ENCODE data around the gene PTF1A.
A peak's percentile ranks its signal among the peaks of the same experiment; 100 is the strongest.

PTF1A gene, protein sequence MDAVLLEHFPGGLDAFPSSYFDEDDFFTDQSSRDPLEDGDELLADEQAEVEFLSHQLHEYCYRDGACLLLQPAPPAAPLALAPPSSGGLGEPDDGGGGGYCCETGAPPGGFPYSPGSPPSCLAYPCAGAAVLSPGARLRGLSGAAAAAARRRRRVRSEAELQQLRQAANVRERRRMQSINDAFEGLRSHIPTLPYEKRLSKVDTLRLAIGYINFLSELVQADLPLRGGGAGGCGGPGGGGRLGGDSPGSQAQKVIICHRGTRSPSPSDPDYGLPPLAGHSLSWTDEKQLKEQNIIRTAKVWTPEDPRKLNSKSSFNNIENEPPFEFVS

DNA sequence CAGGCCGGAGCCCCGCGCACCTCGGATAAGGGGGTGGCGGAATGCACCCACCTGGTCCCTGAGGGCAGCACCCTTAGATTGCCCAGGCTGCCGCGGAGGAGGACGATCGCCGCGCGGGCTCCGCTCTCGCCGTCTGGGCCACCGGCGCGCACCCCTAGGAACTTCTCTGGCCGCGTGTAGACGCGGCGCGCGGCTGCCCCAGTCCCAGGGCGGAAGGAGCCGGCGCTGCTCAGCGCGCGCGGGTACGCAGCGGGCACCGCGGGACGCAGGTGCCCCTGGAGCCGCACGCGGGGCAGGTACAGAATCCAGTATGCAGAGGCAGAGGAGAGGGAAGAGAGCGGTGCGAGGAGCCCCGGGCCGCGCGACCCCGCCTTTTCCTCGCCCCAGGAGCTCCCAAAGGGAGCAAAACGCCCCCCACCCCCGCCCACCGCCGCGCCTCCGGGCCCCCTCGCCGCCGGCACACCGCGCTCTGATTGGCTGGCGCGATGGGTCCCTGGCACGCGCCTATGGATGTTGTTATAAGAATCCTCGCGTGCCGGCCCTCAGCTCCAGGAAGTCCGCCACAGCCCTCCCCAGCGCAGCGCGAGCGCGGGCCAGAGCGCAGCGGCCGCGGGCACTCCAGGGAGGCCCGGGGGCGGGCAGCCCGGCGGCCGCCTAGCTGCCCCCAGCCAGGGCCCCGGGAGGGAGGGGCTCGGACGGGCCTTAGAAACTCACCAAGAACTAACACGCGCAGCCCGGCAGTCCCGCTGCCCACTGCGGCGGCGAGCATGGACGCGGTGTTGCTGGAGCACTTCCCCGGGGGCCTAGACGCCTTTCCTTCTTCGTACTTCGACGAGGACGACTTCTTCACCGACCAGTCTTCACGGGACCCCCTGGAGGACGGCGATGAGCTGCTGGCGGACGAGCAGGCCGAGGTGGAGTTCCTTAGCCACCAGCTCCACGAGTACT lies at the start of gene PTF1A:
TSS of gene PTF1A (plus strand) at position 549 of the 948 bp plus-strand sequence. CDS start at position 768, 219 bp downstream.
- no peak for FAIRE-seq

DNA sequence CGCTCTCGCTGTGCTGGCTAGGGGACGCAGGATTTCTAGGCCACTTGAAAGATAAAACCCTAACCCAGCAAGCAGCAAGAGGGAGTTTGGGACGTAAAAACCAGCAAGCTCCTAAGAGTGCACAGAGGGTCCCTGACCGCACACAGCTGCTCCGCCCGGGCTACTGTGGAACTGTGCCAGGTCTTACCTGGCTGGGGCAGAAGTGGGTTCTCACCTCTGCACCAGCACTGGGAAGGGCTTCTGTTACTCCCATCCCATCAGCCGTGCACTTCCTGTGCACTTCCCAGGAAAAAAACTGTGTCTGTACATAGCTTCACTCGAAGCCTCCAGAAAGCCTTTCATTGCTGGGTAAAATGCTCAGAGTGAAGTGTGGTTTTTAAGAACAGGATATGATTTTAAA lies 45.9 kb upstream of the PTF1A start:
- no peak for FAIRE-seq

DNA sequence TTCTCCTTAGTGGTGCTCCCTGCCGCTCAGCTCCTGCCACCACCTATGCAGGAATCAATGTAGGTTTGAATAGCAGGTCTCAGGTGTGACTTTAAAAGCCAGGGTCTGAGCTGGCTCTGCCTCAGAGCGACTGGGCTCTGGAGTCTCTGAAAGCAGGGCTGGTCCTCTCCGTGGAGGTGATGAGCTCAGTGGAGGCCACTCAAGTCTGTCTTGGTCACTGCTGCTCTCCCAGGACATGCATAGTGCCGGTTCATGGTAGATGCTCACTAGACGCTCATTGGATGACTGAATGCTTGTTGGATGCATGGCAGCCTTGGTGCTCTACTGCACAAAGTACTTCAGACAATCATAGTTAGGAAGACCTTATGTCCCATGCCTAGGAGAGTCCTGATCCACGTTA lies 45.1 kb upstream of the PTF1A start:
- FAIRE-seq = no peak

DNA sequence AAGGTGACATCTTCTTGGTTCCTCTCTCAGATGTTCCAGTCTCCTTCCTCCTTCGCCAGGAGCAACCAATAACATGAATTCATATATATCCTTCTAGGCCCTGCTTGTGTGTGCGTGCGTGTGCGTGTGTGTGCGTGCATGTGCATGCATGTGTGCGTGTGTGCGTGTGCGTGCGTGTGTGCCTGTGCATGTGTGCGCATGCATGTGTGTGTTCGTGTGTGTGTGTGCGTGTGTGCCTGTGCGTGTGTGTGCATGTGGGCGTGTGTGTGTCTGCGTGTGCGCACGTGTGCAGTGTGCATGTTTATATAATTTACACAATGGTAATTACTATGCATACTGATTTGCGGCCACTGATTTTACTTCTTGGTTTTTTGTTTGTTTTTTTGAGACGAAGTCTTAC lies 43.9 kb upstream of the PTF1A start:
- no peak for FAIRE-seq

DNA sequence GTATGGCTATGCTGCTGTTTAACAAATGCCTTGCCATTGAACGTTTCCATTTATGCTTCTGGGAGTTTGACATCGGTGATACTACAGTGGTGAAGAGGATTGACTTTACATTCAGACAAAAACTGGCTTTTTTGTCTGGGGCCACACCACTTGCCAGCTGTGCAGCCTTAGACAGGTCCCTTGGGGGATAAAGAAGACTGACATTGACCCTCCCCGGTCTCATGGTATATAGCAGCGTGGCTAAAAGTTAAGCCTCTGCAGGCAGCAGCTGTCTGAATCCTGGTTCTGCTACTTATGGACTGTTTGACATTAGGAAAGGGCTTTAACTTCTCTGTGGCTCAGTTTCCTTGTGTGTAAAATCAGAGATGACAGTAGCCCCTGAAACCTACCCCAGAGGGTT lies 42.0 kb upstream of the PTF1A start:
- no peak for FAIRE-seq

DNA sequence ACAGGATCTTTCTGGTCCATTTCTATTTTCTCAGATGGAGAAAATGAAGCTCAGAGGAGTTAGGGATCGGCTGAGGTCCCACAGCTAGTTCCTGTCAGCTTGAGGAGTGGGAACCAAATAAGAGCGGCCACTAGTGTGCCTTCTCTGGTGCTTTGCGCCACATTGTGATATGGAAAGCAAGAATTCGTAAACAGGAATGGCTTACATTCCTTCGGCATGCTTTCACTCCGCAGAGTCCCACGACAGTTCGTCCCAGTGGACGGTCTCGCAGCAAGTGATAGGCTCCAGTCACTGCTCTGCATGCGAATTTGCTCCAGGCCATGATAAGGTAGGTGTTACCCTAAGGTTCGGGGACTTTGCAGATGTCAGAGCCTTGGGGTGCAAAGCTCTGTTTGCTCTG lies 41.5 kb upstream of the PTF1A start:
- FAIRE-seq = no peak

DNA sequence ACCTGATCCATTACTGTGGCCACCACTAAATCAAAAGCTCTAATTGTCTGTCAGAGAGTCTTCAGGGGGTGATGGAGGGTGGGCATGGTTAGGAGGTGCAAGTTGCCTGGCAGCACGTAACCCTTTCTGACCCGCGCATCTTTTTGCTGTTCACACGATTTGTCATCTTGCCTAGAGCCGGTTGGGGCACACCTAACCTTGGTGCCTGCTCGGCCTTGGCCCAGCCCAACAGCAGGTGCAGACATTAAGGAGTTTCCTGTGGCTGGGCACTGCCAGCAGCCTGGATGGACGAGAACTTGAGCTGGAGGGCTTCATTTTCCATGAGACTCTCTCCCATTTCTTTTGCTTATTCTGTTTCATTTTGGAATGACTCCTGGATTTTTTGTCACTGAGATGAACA lies 41.0 kb upstream of the PTF1A start:
- no peak for FAIRE-seq

DNA sequence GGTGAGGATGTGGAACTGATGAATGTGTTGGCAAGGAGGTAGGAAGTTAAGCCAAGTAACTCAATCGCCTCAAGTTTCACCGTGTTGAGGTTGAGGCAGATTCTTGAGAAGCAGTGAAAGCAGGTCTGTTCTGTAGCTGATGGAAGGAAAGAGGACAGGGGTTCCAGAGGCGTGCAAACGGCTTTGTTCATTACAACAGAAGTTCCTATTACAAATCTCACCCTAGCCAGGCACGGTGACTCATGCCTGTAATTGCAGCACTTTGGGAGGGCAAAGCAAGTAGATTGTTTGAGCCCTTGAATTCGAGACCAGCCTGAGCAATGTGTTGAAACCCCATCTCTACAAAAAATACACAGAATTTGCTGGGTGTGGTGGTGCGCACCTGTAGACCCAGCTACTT lies 36.9 kb upstream of the PTF1A start:
- FAIRE-seq = no peak

DNA sequence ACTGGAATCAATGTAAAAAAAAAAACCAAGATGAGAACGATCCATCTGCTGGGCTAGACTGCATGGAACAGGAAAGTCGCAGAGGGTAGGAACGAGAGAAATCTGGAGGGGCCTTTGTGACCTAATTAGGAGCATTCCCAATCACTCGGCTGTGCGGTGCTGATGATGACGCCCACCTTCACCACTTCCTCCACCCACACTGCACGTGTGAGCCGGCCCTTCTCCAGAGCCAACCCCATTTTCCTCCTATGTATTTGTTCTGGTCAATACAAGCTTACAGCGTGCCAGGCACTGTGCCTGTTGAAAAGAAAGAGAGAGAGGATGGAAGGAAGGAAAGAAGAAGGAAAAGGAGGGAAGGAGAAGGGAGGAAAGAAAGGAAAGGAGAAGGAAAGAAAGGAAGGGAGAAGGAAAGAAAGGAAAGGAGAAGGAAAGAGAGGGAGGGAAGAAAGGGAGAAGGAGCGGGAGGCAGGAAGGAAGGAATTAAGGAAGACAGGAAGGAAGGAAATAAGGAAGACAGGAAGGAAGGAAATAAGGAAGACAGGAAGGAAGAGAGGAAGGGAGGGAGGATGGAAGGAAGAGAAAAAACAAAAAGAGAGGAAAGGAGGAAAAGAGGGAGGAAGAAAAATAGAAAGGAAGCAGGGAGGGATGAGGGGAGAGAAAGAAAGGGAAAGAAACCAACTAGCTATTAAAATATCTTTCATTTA lies 35.5 kb upstream of the PTF1A start:
- FAIRE-seq = no peak

DNA sequence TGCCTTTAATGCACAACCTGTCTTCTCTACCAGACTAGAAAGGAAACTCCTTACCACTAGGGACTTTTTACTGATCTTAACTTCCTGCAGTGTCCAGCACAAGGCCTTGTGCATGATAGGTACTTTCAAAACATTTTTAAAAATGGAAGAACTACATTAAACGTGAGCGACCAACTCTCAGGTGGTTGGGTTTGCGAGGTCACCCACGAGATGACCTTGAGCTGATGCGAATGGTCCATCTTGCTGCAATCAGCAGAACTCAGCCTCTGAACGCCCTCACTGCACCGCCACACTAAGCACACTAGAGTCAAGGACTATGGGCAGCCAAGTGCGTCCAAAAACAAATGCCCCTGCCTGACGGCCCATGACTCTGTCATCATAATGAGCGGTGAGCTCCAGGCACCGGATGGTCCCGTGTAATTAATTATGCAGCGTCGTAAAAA lies 34.9 kb upstream of the PTF1A start:
- no peak for FAIRE-seq

DNA sequence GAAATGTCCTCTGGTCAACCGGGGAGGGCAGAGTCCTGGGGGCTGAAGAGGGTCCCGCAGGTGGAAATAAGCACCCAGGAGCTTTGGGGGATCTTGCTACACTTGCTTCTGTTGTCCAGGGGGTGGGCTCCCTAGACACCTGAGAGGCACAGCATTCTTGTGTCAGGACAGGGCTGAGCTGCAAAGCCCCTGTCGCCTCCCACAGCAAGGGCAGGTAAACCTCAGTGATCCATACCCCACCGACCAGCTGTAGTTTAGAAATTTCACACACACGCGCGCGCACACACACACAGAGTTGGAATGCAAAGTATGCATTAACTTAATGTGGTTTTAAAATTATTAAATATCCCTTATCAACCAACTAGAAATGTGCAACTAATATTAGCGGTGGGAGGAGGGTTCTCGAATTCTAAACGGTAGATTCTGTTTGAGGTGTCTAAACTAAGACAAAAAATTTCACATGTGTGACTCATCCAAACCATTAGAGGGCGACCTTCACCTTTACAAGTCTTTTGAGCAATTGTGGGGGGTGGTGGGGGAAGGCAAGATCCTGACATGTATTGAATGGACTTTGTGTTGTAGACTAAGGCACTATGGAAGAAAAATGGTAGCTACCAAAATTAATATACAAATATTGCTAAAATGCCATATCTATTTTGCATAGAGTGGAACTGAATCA lies 34.3 kb upstream of the PTF1A start:
- FAIRE-seq = no peak

DNA sequence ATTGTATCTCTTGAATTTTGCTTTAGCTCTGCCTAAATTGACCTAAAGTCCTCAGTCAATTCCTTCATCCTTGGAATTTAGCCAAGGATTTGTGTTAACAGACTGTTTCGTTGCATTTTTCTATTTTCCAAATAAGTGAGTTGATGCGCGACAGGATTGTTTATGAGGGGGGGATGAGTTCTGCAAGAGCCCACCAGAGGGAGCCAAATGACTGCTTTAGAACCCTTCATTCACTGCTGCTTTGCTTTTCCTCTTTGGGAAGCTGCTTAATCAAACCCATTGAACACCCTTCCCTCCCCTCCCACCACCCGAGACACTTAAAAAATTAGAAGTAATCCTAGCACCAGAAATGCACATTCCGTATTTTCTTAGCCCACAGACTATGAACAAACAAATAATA lies 33.7 kb upstream of the PTF1A start:
- peak; percentile 47 for FAIRE-seq

DNA sequence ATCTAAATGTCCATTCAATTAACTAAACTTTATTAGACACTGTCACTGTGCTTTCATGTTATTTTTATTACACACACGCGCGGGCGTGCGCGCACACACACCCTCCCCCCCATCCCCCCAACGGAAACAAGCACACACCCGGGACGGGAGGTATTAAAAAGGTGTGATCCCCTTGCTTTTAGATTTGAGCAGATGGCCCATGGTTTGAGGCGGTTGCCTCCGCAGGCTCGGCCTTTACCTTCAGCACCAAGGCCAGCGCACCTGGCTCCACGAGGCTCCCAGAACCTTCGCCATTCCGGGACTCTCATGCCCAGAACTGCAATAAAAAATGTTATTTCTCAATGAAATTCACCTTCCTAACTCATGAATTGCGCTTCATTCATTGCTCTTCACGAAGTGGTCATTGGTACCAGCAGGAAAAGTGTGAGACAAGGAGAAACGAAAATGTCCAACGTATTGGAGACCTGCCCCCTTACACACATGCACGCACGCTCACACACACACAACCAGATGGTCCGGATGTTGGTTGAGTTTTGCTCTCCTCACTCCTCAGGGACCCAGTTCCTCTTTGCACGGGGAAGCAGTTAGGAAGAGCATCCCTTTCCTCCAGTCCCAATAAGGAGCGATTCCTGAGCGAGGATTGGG lies 20.8 kb upstream of the PTF1A start:
- FAIRE-seq = no peak

DNA sequence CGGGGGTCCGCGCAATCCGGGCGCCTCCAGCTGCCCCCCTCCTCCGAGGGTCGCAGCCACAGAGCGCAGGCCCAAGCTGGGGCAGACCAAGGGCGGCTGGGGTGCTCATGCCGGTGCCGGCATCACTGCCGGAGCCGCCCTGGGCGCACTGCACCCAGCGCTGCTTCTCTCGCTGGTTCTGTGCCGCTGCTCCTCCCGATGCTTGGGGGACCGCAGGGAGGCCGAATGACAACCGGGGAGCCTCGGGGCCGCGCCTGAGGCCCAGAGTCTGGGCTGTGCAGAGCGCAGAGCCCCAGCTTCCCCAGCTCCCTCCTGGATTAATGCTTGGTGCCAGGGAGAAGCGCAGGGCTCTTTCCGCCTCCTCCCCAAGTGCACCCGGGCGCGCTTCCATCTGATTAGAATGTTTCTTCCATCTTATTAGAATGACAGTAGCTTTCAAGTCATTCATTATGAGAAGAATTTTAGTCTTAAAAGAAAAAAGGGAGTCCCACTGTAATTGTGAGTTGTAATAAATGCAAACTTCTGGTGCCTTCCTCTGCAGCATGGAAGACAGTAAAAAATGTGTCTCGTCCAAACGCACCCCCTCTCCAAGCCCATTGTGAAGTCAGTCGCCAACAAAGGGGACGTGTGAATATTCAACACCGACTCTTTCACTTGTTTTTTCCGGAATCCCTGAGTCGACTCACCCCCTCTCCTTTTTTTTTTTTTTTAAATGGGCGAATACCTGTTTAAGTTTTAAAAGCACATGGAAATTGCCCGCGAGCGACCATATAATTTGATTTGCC lies 19.5 kb upstream of the PTF1A start:
- FAIRE-seq = no peak

DNA sequence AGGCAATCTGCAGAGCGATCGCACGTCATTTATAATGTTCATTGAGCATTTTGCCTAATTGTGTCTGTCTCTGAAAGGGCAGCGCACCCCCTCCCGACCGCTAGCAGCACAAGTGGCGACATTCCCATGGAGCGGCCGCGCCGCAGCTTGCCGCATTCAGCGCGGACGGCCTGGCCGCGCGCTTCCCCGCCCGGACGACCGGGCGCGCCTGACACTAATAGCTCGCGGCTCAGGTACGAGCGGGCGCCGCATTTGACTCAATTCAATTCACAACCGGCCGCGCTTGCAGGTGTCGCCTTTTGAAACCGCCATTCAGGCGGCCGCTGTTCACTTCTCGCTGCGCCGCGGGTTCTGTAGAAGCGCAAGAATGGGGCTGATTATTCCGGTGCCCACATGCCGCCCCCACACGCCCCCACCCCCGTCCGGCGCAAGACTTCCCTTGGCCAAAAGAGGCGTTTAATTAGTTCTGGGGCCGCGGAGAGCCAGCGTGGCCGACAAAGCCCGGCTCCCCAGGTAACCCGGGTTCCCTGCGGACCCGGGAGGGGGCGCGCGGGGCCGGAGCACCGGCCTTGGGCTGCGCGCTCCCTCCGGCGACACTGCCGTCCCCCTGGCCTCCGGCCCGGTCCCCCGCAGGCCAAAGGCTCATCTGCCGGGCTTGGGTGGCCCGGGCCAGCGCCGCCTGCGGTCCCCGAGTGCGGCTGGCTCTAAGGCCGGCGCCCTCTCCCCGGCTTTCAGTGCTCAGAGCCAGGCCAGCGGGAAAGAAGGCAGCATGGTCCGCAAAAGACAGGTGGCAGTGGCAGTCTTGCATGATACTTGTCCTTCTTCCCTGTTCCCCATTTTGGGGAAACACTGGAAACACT lies 18.7 kb upstream of the PTF1A start:
- FAIRE-seq = no peak

DNA sequence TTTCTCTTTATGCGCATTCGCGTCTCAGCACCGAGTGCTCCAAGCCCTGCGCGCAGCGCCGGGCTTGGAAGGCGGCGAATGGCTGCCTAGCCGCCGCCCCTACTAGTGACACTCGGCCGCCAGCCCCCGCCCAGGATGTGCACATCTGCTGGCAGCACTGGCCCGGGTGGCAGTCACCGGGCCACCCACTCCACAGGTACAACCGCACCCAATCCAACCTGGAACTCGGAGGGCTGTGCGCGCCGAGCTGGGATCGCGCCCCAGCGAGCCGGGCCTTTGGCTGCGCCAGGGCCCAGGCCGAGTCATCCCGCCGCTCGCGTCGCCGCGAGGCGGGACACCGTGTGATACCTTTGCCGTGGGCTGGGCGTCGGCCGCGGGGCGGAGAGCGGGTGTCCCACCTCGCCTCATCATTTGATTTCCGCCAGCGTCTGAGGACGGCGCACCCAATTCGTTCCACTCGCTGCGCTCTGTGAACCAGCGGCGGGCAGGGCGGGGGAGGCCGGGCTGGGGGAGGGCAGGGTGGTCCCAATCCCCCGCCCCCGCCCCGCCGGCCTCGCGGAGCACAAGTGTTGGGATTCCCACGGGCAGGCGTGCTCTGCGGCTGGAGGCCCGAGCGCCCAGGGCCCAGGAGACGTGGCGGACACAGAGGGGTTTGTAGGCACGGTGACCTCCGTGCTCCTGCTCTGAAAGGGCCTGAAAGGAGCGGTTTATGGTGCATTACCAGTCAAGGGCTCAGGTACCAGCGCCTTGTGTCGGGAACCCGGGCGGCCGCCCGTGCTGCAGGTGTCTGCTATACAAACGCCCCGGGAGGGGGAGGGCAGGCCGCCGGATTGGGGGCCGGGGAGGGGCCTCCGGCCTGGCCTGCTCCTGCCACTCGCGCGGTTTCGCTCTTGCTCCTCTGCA lies 17.8 kb upstream of the PTF1A start:
- FAIRE-seq = no peak

DNA sequence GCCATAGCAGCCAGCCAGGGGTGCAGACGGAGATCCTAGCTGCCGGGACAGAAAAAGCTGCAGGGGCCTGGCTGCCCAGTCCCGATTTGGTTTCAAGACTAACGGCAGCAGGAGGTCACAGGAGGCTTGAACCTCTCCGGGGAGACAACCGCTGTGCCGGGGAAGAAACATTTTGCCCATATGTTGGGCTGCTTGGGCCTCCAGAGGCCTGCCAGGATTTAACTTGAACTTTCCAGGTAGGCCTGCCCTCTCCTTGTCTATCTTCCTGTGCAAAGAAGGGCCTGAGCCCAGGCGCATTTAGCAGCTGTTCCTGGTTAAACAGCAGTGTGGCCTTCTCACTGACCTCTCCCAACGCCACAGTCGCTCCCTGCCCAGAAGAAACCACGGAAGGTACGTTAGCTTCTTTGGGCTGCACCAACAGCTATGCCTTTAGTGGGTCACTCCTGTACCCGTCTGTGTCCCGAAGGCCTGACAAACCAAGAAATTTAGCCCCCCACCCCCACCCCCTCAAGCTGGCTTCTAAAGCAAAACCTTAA lies 17.1 kb upstream of the PTF1A start:
- FAIRE-seq = no peak

DNA sequence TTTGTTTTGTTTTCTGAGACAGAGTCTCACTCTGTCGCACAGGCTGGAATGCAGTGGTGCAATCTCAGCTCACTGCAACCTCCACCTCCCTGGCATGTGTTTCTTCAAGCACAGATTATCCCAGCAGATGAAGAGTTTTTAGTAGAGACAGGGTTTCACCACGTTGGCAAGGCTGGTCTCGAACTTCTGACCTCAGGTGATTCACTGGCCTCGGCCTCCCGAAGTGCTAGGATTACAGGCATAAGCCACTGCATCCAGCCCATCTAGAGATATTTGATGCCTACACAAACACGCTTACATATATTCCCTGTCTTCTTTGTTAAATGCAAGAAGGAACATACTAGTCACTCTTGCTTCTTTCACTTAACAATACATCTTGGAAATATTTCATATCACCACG lies 5.9 kb upstream of the PTF1A start:
- no peak for FAIRE-seq

DNA sequence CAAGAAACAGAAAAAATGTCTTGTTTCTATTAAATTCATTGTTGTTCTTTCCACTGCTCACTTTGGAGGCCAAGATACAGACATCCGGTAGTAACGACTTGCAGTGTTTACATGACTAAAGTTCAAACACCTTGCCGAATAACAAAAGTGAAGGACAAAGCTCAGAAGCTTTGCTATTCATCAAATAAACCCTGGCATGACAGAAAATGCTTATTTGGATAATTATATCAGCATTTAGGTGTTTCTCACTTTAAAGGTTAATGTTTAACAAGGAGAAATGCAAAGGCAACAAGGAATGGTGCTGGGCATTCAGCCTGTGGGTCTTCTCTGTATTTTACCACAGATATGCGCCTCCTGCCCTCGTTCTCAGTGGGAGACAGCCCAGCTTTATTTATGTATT lies 5.4 kb upstream of the PTF1A start:
- FAIRE-seq = no peak
